K562 (cell line): ENCODE measurements around the gene GDF9. TPM values are rescaled to one million over a fixed set of nuclear protein-coding genes. Genes with fewer than 3 reads are reported as not detected.
A peak's percentile ranks its signal among the peaks of the same experiment; 100 is the strongest.

Experiments
- ATAC-seq: fragments of 200-7000 bp; cut with Tn5 transposase; 3 replicates; pipeline ENCODE4 v1.9.1; 2020; ENCODE audit warnings: moderate library complexity
- BruUV-seq: library from RNA; stranded (reverse); fragments of 400-500 nt; replicated peaks from 2 replicates; lab custom pipeline; 2021; lab: Mats Ljungman, UMichigan
- CTCF ChIA-PET: fragments of 300-600 bp; formaldehyde crosslinking; extraction: SDS; loops from one replicate; lab custom pipeline; 2021; ENCODE audit warnings: low intra/inter-chr PET ratio; lab: Yijun Ruan, JAX
- POLR2A ChIA-PET: fragments of 300-600, 350-650 bp; sonication (Branson Sonifier 250); formaldehyde crosslinking; extraction: SDS; loops from one replicate; lab custom pipeline; 2021; ENCODE audit warnings: antibody characterized with exemption, inconsistent platforms; lab: Yijun Ruan, JAX
- DNase-seq, 4 experiments: peaks; one replicate each; pipeline versions ENCODE4 v3.0.0 to v3.0.0-alpha.2; 2011 to 2018; ENCODE audit warnings: low spot score in 3 of 4, mixed read lengths in 3 of 4; ENCODE audit errors: extremely low read depth in 1 of 4
- FAIRE-seq: peaks from 2 replicates; lab custom pipeline; 2011; peaks lifted over from hg19 to GRCh38; lab: Jason Lieb, UNC
- H2AFZ ChIP-seq: 2 replicates; pipeline ENCODE4 v1.6.0; 2011; ENCODE audit warnings: low read depth, low read length, control low read depth, inconsistent platforms
- H3K27ac ChIP-seq: fragments of 200-600 bp; 3 replicates; pipeline ENCODE4 v1.8.0; 2011; ENCODE audit warnings: low read depth, mild to moderate bottlenecking, control low read depth, inconsistent platforms, low read length, moderate library complexity, mixed read lengths; ENCODE audit errors: extremely low read depth
- H3K27me3 ChIP-seq, 2 experiments: fragments of 300-600 bp in 1 of 2; 2 replicates in 1 of 2; 3 replicates in 1 of 2; pipeline versions ENCODE4 v1.6.0 to v1.8.0; 2011; ENCODE audit warnings: inconsistent platforms in 2 of 2, low read length in 2 of 2, mild to moderate bottlenecking in 1 of 2, mixed read lengths in 1 of 2, moderate library complexity in 1 of 2; ENCODE audit not compliant: control insufficient read depth in 2 of 2, insufficient read depth in 2 of 2
- H3K36me3 ChIP-seq: fragments of 300-600 bp; 3 replicates; pipeline ENCODE4 v1.8.0; 2011; ENCODE audit warnings: mild to moderate bottlenecking, low read length, inconsistent platforms; ENCODE audit not compliant: control insufficient read depth, insufficient read depth
- H3K4me1 ChIP-seq, 2 experiments: fragments of 200-600 bp in 1 of 2; replicated peaks in 1 of 2; 2 replicates in 1 of 2; 3 replicates in 1 of 2; pipeline versions ENCODE4 v1.5.1 to v1.8.0; 2011; ENCODE audit warnings: inconsistent platforms in 2 of 2, low read length in 2 of 2, mild to moderate bottlenecking in 1 of 2, mixed read lengths in 1 of 2, moderate library complexity in 1 of 2; ENCODE audit not compliant: control insufficient read depth in 2 of 2, insufficient read depth in 2 of 2
- H3K4me2 ChIP-seq: 2 replicates; pipeline ENCODE4 v1.6.1; 2011; ENCODE audit warnings: low read length, control low read depth, inconsistent platforms, mixed read lengths; ENCODE audit not compliant: insufficient read depth
- H3K4me3 ChIP-seq: fragments of 200-600 bp; sonication (generic), shearing (Covaris generic); 2 replicates; pipeline ENCODE4 v1.5.1; 2016; ENCODE audit warnings: control low read depth, inconsistent platforms
- H3K79me2 ChIP-seq: fragments of 200-600 bp; 3 replicates; pipeline ENCODE4 v1.8.0; 2011; ENCODE audit warnings: low read length, inconsistent platforms; ENCODE audit not compliant: control insufficient read depth, insufficient read depth
- H3K9ac ChIP-seq, 2 experiments: 2 replicates each; pipeline versions ENCODE4 v1.6.0 to v1.6.1; 2011; ENCODE audit warnings: low read depth in 2 of 2, low read length in 2 of 2, control low read depth in 1 of 2, inconsistent platforms in 1 of 2, mild to moderate bottlenecking in 1 of 2, mixed read lengths in 1 of 2; ENCODE audit not compliant: insufficient read depth in 1 of 2
- H3K9me1 ChIP-seq: one replicate; pipeline ENCODE4 v1.6.0; 2011; ENCODE audit warnings: inconsistent platforms, mild to moderate bottlenecking, low read length, moderate library complexity; ENCODE audit not compliant: control insufficient read depth, insufficient read depth
- H3K9me3 ChIP-seq: replicated peaks from 2 replicates; pipeline ENCODE4 v1.5.1; 2011; ENCODE audit warnings: low read depth, low read length, inconsistent platforms; ENCODE audit not compliant: control insufficient read depth, insufficient read depth
- H4K20me1 ChIP-seq: replicated peaks from 2 replicates; pipeline ENCODE4 v1.6.1; 2011; ENCODE audit warnings: low read length, inconsistent platforms, mixed read lengths; ENCODE audit not compliant: control insufficient read depth, insufficient read depth
- ARID3B ChIP-seq: fragments of 250-450 bp; sonication (Bioruptor Pico); IDR thresholded peaks from 2 replicates; pipeline ENCODE4 v1.4.0; 2020; ENCODE audit warnings: borderline replicate concordance
- BACH1 ChIP-seq: fragments of 200-800 bp; sonication (Bioruptor generic); IDR thresholded peaks from 2 replicates; pipeline ENCODE4 v1.6.1; 2016; ENCODE audit warnings: missing genetic modification characterization, missing compliant biosample characterization
- CEBPB ChIP-seq: fragments of 450-650 bp; IDR thresholded peaks from 2 replicates; pipeline ENCODE4 v1.6.1; 2016; ENCODE audit warnings: missing genetic modification characterization, missing compliant biosample characterization
- ELF2 ChIP-seq: fragments of 250-450 bp; sonication (Bioruptor Pico); IDR thresholded peaks from 2 replicates; pipeline ENCODE4 v1.5.0; 2021; ENCODE audit warnings: mild to moderate bottlenecking
- EP400 ChIP-seq: fragments of 450-650 bp; IDR thresholded peaks from 2 replicates; pipeline ENCODE4 v1.6.1; 2017; ENCODE audit warnings: antibody characterized with exemption, mild to moderate bottlenecking, moderate library complexity
- ETV6 ChIP-seq, 3 experiments: fragments of 150-350 bp in 1 of 3; sonication (generic) in 1 of 3; formaldehyde crosslinking in 1 of 3; IDR thresholded peaks; 2 replicates each; pipeline versions ENCODE4 v1.6.1 to v1.8.0; 2014 to 2022; ENCODE audit warnings: borderline replicate concordance in 2 of 3, low read depth in 2 of 3, antibody characterized with exemption in 1 of 3, low read length in 1 of 3, mild to moderate bottlenecking in 1 of 3, missing genetic modification reagents in 1 of 3
- FOSL1 ChIP-seq: fragments of 200-800 bp; sonication (Bioruptor generic); conservative IDR thresholded peaks from 2 replicates; pipeline ENCODE4 v1.6.1; 2016; ENCODE audit warnings: missing genetic modification characterization, missing compliant biosample characterization
- KHSRP ChIP-seq: fragments of 450-650 bp; IDR thresholded peaks from 2 replicates; pipeline ENCODE4 v1.6.1; 2017
- PHB2 ChIP-seq: fragments of 450-650 bp; IDR thresholded peaks from 2 replicates; pipeline ENCODE4 v1.6.1; 2017; ENCODE audit warnings: low read depth
- SRSF3 ChIP-seq: fragments of 200-400 bp; formaldehyde crosslinking; IDR thresholded peaks from 2 replicates; pipeline ENCODE4 v1.6.1; 2016; ENCODE audit warnings: mild to moderate bottlenecking, low read length, moderate library complexity; ENCODE audit not compliant: insufficient read depth
- ZFP91 ChIP-seq: sonication (generic); formaldehyde crosslinking; IDR thresholded peaks from 2 replicates; pipeline ENCODE4 v1.8.0; 2022; ENCODE audit warnings: mild to moderate bottlenecking, missing genetic modification reagents
- ZKSCAN3 ChIP-seq: fragments of 250-450 bp; sonication (Bioruptor Pico); IDR thresholded peaks from 2 replicates; pipeline ENCODE4 v1.4.0; 2020
- ZNF232 ChIP-seq: sonication (generic); formaldehyde crosslinking; IDR thresholded peaks from 2 replicates; pipeline ENCODE4 v1.8.0; 2022; ENCODE audit warnings: mild to moderate bottlenecking, missing genetic modification reagents
- WGBS: fragments of 100-300 bp; shearing (Covaris generic); methylation state at CpG from one replicate; pipeline ENCODE4 v1.1.6; 2016; ENCODE audit warnings: low coverage, mixed read lengths; ENCODE audit not compliant: insufficient coverage; ENCODE audit errors: missing lambda C conversion rate; 5-methylcytosine and 5-hydroxymethylcytosine counted together
- in situ Hi-C: fragments of 300-500 bp; cut with MboI; formaldehyde crosslinking; loops from 4 replicates; pipeline ENCODE4 v1.15.0; 2018; ENCODE audit warnings: inconsistent platforms, mixed read lengths
- intact Hi-C: fragments of 100-400 bp; cut with micrococcal nuclease; formaldehyde crosslinking; loops from 2 replicates; pipeline ENCODE4 v1.14.2; 2022
- polyA plus RNA-seq, 8 experiments: library from polyadenylated mRNA; depleted of rRNA in 4 of 8; stranded (reverse) in 5 of 8; unstranded in 3 of 8; fragments of >200 nt; fragmentation: Nextera tagmentation in 2 of 8; fragmentation: Illumina TruSeq in 1 of 8; extraction: Ambion mirVana in 2 of 8; extraction: Trizol in 1 of 8; gene quantifications; 2 replicates each; pipeline versions ENCODE4 v1.2.1 to v1.2.3, GENCODE V29; 2011 to 2014; ENCODE audit warnings: inconsistent platforms in 1 of 8, missing spikeins in 1 of 8
- total RNA-seq, 7 experiments: library from RNA; depleted of rRNA in 6 of 7; stranded (reverse); fragments of >200 nt in 6 of 7; fragmentation: Illumina TruSeq in 2 of 7; extraction: Trizol in 2 of 7; gene quantifications; 2 replicates each; pipeline versions ENCODE4 v1.2.1 to v1.2.3, GENCODE V29; 2011 to 2021; ENCODE audit warnings: low replicate concordance in 1 of 7

The GDF9 gene
- total and polyA plus RNA-seq, 9 of the 15 experiments (the other 6 are each of a cell fraction or from before 2014, with no cell fraction given), result 0.10 to 0.70 (median 0.20) TPM; not detected in 1

- Histone ChIP-seq H4K20me1 (no peaks in the 10 kb centered on the region), H3K79me2 (no peaks in the 10 kb centered on the region), H3K9me3 (no peaks in the 10 kb centered on the region), H3K4me1 (peaks cover 0 to 14% of the 10 kb centered on the region in 2 experiments; a peak in 3 of 5 replicates), H3K36me3 (no peaks in the 10 kb centered on the region), H3K4me2 (no peak overlapping the region; the same call in 1 of the 2 replicates), H3K27ac (no peak overlapping the region), H3K9ac (no peak overlapping the region), H3K9me1 (no peaks in the 10 kb centered on the region), H2AFZ (peak overlapping the region; percentile 75), H3K27me3 (no peaks in the 10 kb centered on the region)
- POLR2A ChIA-PET, result interaction anchor here (0.7 to 3.1 kb wide), 7 partner anchors 8 to 475 kb away, joined by 3 to 25 read pairs (median 7); partner anchors contain the start of genes GDF9 and UQCRQ
- in situ Hi-C loops, result no loop called here
- WGBS, result 32% methylated on average over 2 of the region's 2 CpGs
- intact Hi-C loops, result no loop called here
- no TSS peak for BruUV-seq
- no peak for FAIRE-seq
- TF ChIP-seq FOSL1 (tag) (0 out of 2 replicates have a peak, but pooled peaks have one; percentile 13), ZNF232 (CRISPR knock-in tag) (no peak), BACH1 (tag) (peak; percentile 11; the same call in 1 of the 2 replicates)
- TF ChIP-seq, all 486 proteins: peak for 2
- ATAC-seq (peak; percentile 17), DNase-seq (no peak)
- H3K4me3 ChIP-seq, result no peak overlapping the region
- CTCF ChIA-PET, result no interaction called here
These were observed 16.2 kb downstream of the GDF9 start for GRCh38 chr5:132850066-132850465.

- intact Hi-C loops (no loop called here), in situ Hi-C loops (no loop called here)
- peak overlapping the region; percentile 75 for H2AFZ ChIP-seq
- H3K9ac ChIP-seq, result no peak overlapping the region
- ChIA-PET CTCF (no interaction called here), POLR2A (interaction anchor here (0.7 to 3.1 kb wide), 8 partner anchors 9 to 474 kb away, joined by 3 to 25 read pairs (median 8); partner anchors contain the start of genes GDF9 and UQCRQ)
- H3K4me1 ChIP-seq, result peaks cover 0 to 14% of the 10 kb centered on the region in 2 experiments; a peak in 3 of 5 replicates
- 4% methylated on average over 1 of the region's 1 CpG for WGBS
- no peak overlapping the region for H3K4me2 ChIP-seq
- no peaks in the 10 kb centered on the region for H3K9me1 ChIP-seq
- H3K27me3 ChIP-seq, result no peaks in the 10 kb centered on the region
- H3K9me3 ChIP-seq, result no peaks in the 10 kb centered on the region
- H3K4me3 ChIP-seq, result no peak overlapping the region
- no TSS peak for BruUV-seq
- no peaks in the 10 kb centered on the region for H3K79me2 ChIP-seq
- H4K20me1 ChIP-seq, result no peaks in the 10 kb centered on the region
- DNase-seq, result no peak
- FAIRE-seq, result no peak
- H3K27ac ChIP-seq, result no peak overlapping the region
- ATAC-seq, result peak; percentile 46
- H3K36me3 ChIP-seq, result no peaks in the 10 kb centered on the region
- TF ChIP-seq CEBPB (tag), result peak; percentile 88
- no peak for TF ChIP-seq ZKSCAN3 (CRISPR knock-in tag)
- TF ChIP-seq PHB2, result no peak
- TF ChIP-seq ZFP91 (CRISPR knock-in tag), result no peak
- no peak for TF ChIP-seq ETV6 (IDR thresholded peaks at IDR 0.05; ENCODE audit: borderline replicate concordance in 1 of 2, low read depth in 2 of 2, low read length in 1 of 2)
- no peak for TF ChIP-seq ETV6 (CRISPR knock-in tag; IDR thresholded peaks at IDR 0.05; ENCODE audit: borderline replicate concordance)
- TF ChIP-seq KHSRP, result no peak
- no peak for TF ChIP-seq SRSF3
- TF ChIP-seq ARID3B (CRISPR knock-in tag), result no peak
- peak; percentile 38; the same call in 1 of the 2 replicates for TF ChIP-seq EP400
- no peak for TF ChIP-seq ELF2 (CRISPR knock-in tag)
These were observed 16.9 kb downstream of the GDF9 start for GRCh38 chr5:132849347-132849746.
